PC-3 (cell line): ENCODE results near the gene ACTG1.

Experiments
- EZH2 ChIP-seq: fragments of 300-600 bp; sonication (generic); IDR thresholded peaks from one replicate; pipeline ENCODE4 v1.6.1; 2017; ENCODE audit warnings: antibody characterized with exemption, mild to moderate bottlenecking, low read length; ENCODE audit not compliant: unreplicated experiment
- TF ChIP-seq, protein P1 (sequence below): fragments of 300-600 bp; sonication (generic); conservative IDR thresholded peaks from 2 replicates; pipeline ENCODE4 v1.5.1; 2017; ENCODE audit warnings: antibody characterized with exemption, low read depth, mild to moderate bottlenecking, low read length

DNA sequence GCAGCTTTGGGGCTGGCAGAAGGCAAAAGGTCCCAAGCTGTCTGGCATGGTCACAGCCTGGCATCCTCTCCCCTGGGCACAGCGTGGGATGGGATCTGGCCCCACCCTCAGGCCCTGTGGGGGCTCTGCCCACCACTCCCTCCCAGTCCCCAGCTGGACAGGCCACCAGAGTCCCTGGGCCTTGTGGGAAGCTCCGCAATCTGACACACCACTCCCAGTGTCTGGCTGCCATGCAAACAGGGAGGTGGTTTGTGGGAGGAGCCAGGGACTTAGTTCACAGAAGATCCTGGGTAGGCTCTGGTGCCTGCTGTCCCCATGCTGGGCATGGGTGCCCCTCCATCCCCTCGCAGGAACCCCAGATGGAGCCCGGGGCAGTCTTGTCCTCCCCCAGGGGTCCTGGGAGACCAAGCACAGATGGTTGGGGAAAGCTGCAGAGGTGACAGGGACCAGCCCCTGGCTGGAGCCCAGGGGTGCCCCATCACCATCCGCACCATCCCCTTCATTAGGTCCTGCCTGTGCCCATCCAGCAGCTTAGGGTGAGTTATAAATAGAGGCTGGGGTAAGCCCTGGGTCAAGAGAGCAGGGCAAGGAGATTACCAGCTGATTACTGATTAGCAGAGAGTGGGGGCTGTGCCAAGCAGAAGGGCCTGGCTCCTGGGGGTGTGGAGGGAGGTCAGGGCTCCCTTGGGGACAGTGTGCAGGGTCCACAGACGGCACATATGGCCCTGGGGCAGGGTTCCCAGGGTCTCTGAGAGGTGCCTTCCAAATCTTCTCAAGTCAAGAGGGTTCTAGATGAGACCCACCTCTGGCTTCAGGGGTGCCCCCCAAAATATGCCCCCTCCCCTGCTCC is 21.8 kb upstream of the ACTG1 start:
- no peak for TF ChIP-seq EZH2
- TF ChIP-seq, protein P1, sequence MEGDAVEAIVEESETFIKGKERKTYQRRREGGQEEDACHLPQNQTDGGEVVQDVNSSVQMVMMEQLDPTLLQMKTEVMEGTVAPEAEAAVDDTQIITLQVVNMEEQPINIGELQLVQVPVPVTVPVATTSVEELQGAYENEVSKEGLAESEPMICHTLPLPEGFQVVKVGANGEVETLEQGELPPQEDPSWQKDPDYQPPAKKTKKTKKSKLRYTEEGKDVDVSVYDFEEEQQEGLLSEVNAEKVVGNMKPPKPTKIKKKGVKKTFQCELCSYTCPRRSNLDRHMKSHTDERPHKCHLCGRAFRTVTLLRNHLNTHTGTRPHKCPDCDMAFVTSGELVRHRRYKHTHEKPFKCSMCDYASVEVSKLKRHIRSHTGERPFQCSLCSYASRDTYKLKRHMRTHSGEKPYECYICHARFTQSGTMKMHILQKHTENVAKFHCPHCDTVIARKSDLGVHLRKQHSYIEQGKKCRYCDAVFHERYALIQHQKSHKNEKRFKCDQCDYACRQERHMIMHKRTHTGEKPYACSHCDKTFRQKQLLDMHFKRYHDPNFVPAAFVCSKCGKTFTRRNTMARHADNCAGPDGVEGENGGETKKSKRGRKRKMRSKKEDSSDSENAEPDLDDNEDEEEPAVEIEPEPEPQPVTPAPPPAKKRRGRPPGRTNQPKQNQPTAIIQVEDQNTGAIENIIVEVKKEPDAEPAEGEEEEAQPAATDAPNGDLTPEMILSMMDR = no peak
